T1000 (cell line): ENCODE data around the gene CEP152.

ENCODE experiments used
- DNase-seq: peaks from one replicate; lab custom pipeline; 2025; ENCODE audit warnings: mixed read lengths; lab: John Stamatoyannopoulos, UW

Gene CEP152

GRCh38 chr15:48702569-48703236 is 108.2 kb downstream of the CEP152 start:
- no peak for DNase-seq

DNA sequence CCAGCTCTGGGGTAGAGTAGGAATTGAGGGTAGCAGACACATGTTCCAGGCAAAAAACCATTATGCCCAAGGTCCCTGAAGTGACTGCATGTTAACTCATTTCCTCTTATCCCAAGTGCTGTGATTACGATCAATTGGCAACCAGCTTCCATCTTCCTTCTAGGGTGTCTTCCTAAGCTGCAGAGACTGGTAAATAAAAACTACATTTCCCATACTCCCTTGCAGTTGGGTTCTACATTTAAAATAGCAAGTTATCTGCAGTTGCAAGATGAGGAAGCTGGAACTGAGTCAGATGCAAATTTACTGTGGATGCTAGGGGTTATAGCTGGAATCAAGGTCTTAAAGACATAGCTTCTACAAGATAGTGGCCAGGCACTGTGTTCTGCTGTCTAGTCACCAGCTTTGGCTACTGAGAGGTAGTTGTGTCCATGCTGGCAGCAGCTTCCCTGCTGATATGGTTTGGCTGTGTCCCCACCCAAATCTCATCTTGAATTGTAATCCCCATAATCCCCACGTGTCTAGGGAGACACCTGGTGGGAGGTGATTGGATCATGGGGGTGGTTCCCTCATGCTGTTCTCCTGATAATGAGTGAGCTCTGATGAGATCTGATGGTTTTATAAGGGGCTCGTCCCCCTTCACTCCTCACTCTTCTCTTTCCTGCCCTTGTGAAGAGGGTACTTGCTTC is 114.1 kb downstream of the CEP152 start:
- no peak for DNase-seq

GRCh38 chr15:48695827-48696573 is 114.9 kb downstream of the CEP152 start:
- DNase-seq: no peak

- no peak for DNase-seq
Observed at GRCh38 chr15:48695088-48695826, 115.6 kb downstream of the CEP152 start.

DNA sequence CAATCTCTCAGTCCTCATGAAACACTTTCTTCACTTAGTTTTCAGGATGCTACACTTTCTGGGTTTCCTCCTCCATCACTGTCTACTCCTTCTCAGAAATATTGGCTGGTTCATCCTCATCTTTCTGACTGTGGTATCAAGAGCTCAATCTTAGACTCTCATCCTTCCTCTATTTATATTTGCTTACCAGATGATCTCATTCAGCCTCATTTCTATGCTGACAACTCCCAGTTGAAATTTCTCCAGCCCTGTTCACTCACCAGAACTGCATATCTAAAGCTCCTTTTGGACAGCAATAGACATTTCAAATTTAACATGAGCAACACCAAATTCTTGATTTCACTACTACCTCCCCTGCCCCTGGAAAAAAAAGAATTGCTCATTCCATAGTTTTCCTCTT is 117.4 kb downstream of the CEP152 start:
- DNase-seq: no peak

- no peak for DNase-seq
Observed at GRCh38 chr15:48688493-48688892, 122.4 kb downstream of the CEP152 start.
